ENCODE data around the gene HMCN2.

Gene HMCN2

GRCh38 chr9:130378875-130379648, 113.5 kb downstream of the HMCN2 start:
- TF ChIP-seq POLR2A (IDR thresholded peaks at IDR 0.05; ENCODE audit: low read length) (no peak), GATA1 (IDR thresholded peaks at IDR 0.05; ENCODE audit: low read depth, low read length) (no peak)
- DNase-seq, result no peak

GRCh38 chr9:130379649-130379970, 114.0 kb downstream of the HMCN2 start:
- no peak for TF ChIP-seq POLR2A (IDR thresholded peaks at IDR 0.05; ENCODE audit: low read length)
- TF ChIP-seq GATA1 (IDR thresholded peaks at IDR 0.05; ENCODE audit: low read depth, low read length), result no peak

GRCh38 chr9:130380920-130381469, 115.4 kb downstream of the HMCN2 start:
- TF ChIP-seq POLR2A (IDR thresholded peaks at IDR 0.05; ENCODE audit: low read length) (no peak), GATA1 (IDR thresholded peaks at IDR 0.05; ENCODE audit: low read depth, low read length) (no peak)
- no peak for DNase-seq

More at GRCh38 chr9:130379649-130379970, 114.0 kb downstream of the HMCN2 start:
- DNase-seq, result no peak

- no peak for TF ChIP-seq POLR2A (IDR thresholded peaks at IDR 0.05; ENCODE audit: low read length)
- no peak for TF ChIP-seq GATA1 (IDR thresholded peaks at IDR 0.05; ENCODE audit: low read depth, low read length)
- DNase-seq, result no peak
These were observed 116.1 kb downstream of the HMCN2 start for GRCh38 chr9:130381660-130382059.

GRCh38 chr9:130382096-130382495, 116.5 kb downstream of the HMCN2 start:
- DNase-seq, result no peak
- TF ChIP-seq POLR2A (IDR thresholded peaks at IDR 0.05; ENCODE audit: low read length) (no peak), GATA1 (IDR thresholded peaks at IDR 0.05; ENCODE audit: low read depth, low read length) (no peak)

GRCh38 chr9:130382636-130383349, 117.2 kb downstream of the HMCN2 start:
- no peak for DNase-seq

GRCh38 chr9:130383350-130383715, 117.8 kb downstream of the HMCN2 start:
- no peak for DNase-seq
- no peak for TF ChIP-seq GATA1 (IDR thresholded peaks at IDR 0.05; ENCODE audit: low read depth, low read length)
- TF ChIP-seq POLR2A (IDR thresholded peaks at IDR 0.05; ENCODE audit: low read length), result no peak

More at GRCh38 chr9:130382636-130383349, 117.2 kb downstream of the HMCN2 start:
- TF ChIP-seq GATA1 (IDR thresholded peaks at IDR 0.05; ENCODE audit: low read depth, low read length) (no peak), POLR2A (IDR thresholded peaks at IDR 0.05; ENCODE audit: low read length) (no peak)

- no peak for DNase-seq
- no peak for TF ChIP-seq POLR2A (IDR thresholded peaks at IDR 0.05; ENCODE audit: low read length)
These were observed 118.6 kb downstream of the HMCN2 start for GRCh38 chr9:130383979-130384676.

GRCh38 chr9:130385257-130385656, 119.7 kb downstream of the HMCN2 start:
- no peak for DNase-seq
- TF ChIP-seq GATA1 (IDR thresholded peaks at IDR 0.05; ENCODE audit: low read depth, low read length), result no peak
- TF ChIP-seq POLR2A (IDR thresholded peaks at IDR 0.05; ENCODE audit: low read length), result no peak

- no peak for TF ChIP-seq POLR2A (IDR thresholded peaks at IDR 0.05; ENCODE audit: low read length)
- no peak for TF ChIP-seq GATA1 (IDR thresholded peaks at IDR 0.05; ENCODE audit: low read depth, low read length)
- no peak for DNase-seq
These were observed 121.8 kb downstream of the HMCN2 start for GRCh38 chr9:130387398-130387797.

GRCh38 chr9:130387905-130388304, 122.3 kb downstream of the HMCN2 start:
- TF ChIP-seq POLR2A (IDR thresholded peaks at IDR 0.05; ENCODE audit: low read length), result no peak
- TF ChIP-seq GATA1 (IDR thresholded peaks at IDR 0.05; ENCODE audit: low read depth, low read length), result no peak

GRCh38 chr9:130390390-130390789, 124.8 kb downstream of the HMCN2 start:
- TF ChIP-seq POLR2A (IDR thresholded peaks at IDR 0.05; ENCODE audit: low read length), result no peak
- no peak for TF ChIP-seq GATA1 (IDR thresholded peaks at IDR 0.05; ENCODE audit: low read depth, low read length)
- DNase-seq, result no peak

More at GRCh38 chr9:130387905-130388304, 122.3 kb downstream of the HMCN2 start:
- DNase-seq, result no peak

- TF ChIP-seq GATA1 (IDR thresholded peaks at IDR 0.05; ENCODE audit: low read depth, low read length), result no peak
- TF ChIP-seq POLR2A (IDR thresholded peaks at IDR 0.05; ENCODE audit: low read length), result no peak
These were observed 125.4 kb downstream of the HMCN2 start for GRCh38 chr9:130390986-130391385.

GRCh38 chr9:130391866-130392265, 126.3 kb downstream of the HMCN2 start:
- no peak for DNase-seq
- no peak for TF ChIP-seq GATA1 (IDR thresholded peaks at IDR 0.05; ENCODE audit: low read depth, low read length)
- no peak for TF ChIP-seq POLR2A (IDR thresholded peaks at IDR 0.05; ENCODE audit: low read length)

More at GRCh38 chr9:130390986-130391385, 125.4 kb downstream of the HMCN2 start:
- no peak for DNase-seq

Measured in erythroblast (primary cell).